ENCODE results near the gene PRDM16.

PRDM16 gene

DNA sequence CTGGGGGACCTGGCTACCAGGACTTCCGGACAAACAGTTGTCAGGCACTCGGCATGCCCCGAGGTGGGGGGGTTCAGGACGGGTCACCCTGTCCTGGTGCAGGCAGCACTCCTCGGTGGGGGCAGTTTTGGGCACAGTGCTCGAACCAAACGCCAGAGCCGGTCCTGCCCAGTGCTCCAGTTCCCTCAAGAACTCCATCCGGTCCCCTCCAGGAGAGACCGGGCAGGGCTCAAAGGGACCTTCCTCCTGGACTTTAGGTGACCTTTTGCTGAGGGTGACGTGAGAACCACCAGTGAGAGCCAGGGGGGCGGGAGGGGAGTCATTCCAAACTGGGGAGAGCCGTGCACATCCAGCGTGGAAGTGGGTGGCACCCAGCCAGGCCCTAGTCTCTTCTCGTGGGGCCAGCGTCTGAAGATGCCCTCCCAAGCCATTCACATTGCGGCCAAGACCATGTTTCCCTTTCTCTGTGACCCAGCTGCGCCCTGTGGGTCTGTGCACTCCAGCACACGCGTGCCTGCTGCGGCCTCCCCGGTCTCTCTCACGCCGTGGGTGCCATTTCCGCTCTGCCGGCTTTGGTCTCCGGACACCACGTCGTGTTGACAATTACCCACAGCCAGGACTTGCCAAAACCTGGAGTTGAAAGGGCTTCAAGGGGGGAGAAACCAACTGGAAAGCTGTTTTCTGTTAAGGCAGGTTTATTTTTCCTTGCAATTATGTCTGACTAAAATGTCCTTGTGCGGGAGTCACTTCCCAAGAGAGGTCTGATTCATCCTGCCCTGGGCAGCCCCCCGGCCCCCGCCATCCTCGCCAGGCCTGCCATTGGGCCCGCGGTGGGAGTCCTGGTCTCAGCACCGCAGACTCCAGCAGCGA lies 206.7 kb downstream of the PRDM16 start:
- Histone ChIP-seq H3K36me3 (ENCODE audit: control insufficient read depth in 2 of 2, insufficient read depth in 2 of 2, low read length in 2 of 2) (no peaks in the 10 kb centered on the region), H3K27ac (ENCODE audit: low read depth in 2 of 2, low read length in 2 of 2) (no peak overlapping the region), H3K27me3 (ENCODE audit: control insufficient read depth in 2 of 2, insufficient read depth in 2 of 2, low read length in 2 of 2) (no peaks in the 10 kb centered on the region), H3K9ac (ENCODE audit: low read depth in 1 of 2, low read length in 2 of 2) (no peak overlapping the region), H3K4me1 (ENCODE audit: control insufficient read depth in 2 of 2, insufficient read depth in 2 of 2, low read length in 2 of 2) (no peaks in the 10 kb centered on the region), H3K9me3 (ENCODE audit: control insufficient read depth in 2 of 2, low read length in 2 of 2) (no peaks in the 10 kb centered on the region), H3K4me3 (ENCODE audit: low read length in 2 of 2) (no peak overlapping the region)

DNA sequence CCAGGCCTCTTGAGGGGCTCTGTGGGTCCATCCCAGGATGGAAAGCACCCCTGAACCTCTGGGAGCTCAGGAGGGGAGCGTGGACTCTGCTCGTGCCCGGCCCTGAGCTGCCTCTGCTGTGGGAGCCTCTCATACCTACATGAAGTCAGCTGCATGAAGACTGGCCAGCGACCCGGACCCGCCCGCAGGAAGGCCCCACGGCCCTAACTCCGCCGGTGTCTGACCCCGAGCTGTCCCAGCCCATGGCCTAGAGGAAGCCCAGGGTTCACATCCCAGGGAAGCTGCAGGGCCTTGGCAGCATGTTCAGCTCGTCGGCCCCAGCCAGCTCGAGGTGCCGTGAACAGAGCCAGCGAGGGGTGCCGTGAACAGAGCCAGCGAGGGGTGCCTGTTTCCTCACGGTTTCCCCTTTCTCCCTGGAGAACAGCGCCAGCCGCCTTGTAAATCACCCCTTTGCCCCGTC lies 207.4 kb downstream of the PRDM16 start:
- Histone ChIP-seq H3K9ac (ENCODE audit: low read depth in 1 of 2, low read length in 2 of 2) (no peak overlapping the region), H3K27me3 (ENCODE audit: control insufficient read depth in 2 of 2, insufficient read depth in 2 of 2, low read length in 2 of 2) (no peaks in the 10 kb centered on the region), H3K27ac (ENCODE audit: low read depth in 2 of 2, low read length in 2 of 2) (no peak overlapping the region), H3K36me3 (ENCODE audit: control insufficient read depth in 2 of 2, insufficient read depth in 2 of 2, low read length in 2 of 2) (no peaks in the 10 kb centered on the region), H3K9me3 (ENCODE audit: control insufficient read depth in 2 of 2, low read length in 2 of 2) (no peaks in the 10 kb centered on the region), H3K4me3 (ENCODE audit: low read length in 2 of 2) (no peak overlapping the region), H3K4me1 (ENCODE audit: control insufficient read depth in 2 of 2, insufficient read depth in 2 of 2, low read length in 2 of 2) (no peaks in the 10 kb centered on the region)

DNA sequence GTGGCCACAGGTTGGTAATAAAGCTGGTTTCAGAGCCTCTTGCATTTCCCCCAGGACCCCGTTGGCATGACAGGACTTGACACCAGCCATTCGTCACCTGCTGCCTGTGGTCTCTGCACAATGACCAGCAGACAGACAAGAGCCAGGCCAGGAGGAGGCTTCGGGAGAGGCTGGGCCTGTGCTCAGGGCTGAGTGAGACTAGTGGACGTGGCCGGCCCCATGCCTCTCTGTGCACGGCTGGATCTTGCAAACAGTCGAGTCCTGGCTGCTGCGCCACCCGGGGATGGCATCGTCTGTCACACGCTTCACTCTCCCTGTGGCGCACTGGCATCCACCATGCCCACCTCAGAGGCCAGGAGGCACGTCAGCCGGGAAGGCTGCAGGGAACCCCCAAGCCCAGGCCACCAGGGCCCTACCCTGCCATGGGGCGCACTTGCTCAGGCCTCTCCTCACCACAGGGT lies 208.0 kb downstream of the PRDM16 start:
- H3K9me3 ChIP-seq (ENCODE audit: control insufficient read depth in 2 of 2, low read length in 2 of 2): no peaks in the 10 kb centered on the region
- no peak overlapping the region for H3K9ac ChIP-seq (ENCODE audit: low read depth in 1 of 2, low read length in 2 of 2)
- no peaks in the 10 kb centered on the region for H3K4me1 ChIP-seq (ENCODE audit: control insufficient read depth in 2 of 2, insufficient read depth in 2 of 2, low read length in 2 of 2)
- no peaks in the 10 kb centered on the region for H3K27me3 ChIP-seq (ENCODE audit: control insufficient read depth in 2 of 2, insufficient read depth in 2 of 2, low read length in 2 of 2)
- no peak overlapping the region for H3K27ac ChIP-seq (ENCODE audit: low read depth in 2 of 2, low read length in 2 of 2)
- H3K4me3 ChIP-seq (ENCODE audit: low read length in 2 of 2): no peak overlapping the region
- H3K36me3 ChIP-seq (ENCODE audit: control insufficient read depth in 2 of 2, insufficient read depth in 2 of 2, low read length in 2 of 2): no peaks in the 10 kb centered on the region

- Histone ChIP-seq H3K9ac (ENCODE audit: low read depth in 1 of 2, low read length in 2 of 2) (no peak overlapping the region), H3K27me3 (ENCODE audit: control insufficient read depth in 2 of 2, insufficient read depth in 2 of 2, low read length in 2 of 2) (no peaks in the 10 kb centered on the region), H3K9me3 (ENCODE audit: control insufficient read depth in 2 of 2, low read length in 2 of 2) (no peaks in the 10 kb centered on the region), H3K27ac (ENCODE audit: low read depth in 2 of 2, low read length in 2 of 2) (no peak overlapping the region), H3K4me1 (ENCODE audit: control insufficient read depth in 2 of 2, insufficient read depth in 2 of 2, low read length in 2 of 2) (no peaks in the 10 kb centered on the region), H3K4me3 (ENCODE audit: low read length in 2 of 2) (no peak overlapping the region), H3K36me3 (ENCODE audit: control insufficient read depth in 2 of 2, insufficient read depth in 2 of 2, low read length in 2 of 2) (no peaks in the 10 kb centered on the region)
Observed at GRCh38 chr1:3277623-3278022, 208.6 kb downstream of the PRDM16 start.

DNA sequence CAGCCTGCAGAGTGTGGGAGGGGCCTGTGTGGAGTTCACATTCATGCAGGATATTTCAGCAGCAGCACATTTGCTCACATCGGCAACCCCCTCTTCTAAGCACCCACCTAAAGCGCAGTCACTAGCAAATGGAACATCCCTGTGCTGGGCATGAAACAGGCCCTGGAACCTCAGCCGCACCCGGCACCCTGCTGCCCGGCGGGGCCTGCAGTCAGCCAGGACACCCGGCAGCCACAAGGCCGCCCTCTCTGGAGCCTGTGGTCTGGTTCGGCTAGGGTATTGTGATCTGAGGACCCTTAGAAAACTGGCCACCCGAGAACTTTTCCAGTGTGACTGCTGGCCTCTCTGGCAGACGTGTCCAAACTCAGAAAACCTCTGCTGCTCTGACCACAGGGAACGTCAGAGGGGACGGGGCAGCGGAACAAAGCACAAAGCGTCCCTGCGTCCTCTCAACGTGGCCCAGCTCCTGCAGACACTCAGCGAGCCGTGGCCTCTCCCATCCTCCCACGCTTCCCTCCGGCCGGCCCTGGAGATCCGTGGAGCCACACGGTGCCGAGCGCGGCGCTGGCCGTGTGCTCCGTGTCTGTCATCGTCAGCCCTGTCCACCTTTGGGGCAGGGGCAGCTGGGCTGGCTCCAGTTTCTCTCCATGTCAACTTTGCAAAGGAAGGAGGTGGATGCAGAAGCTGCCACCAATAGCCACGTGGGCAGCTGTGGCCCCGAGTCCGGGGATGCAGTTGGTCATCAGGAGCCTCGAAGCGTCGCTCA lies 209.6 kb downstream of the PRDM16 start:
- no peaks in the 10 kb centered on the region for H3K9me3 ChIP-seq (ENCODE audit: control insufficient read depth in 2 of 2, low read length in 2 of 2)
- H3K9ac ChIP-seq (ENCODE audit: low read depth in 1 of 2, low read length in 2 of 2): no peak overlapping the region
- no peak overlapping the region for H3K4me3 ChIP-seq (ENCODE audit: low read length in 2 of 2)
- no peaks in the 10 kb centered on the region for H3K4me1 ChIP-seq (ENCODE audit: control insufficient read depth in 2 of 2, insufficient read depth in 2 of 2, low read length in 2 of 2)
- H3K36me3 ChIP-seq (ENCODE audit: control insufficient read depth in 2 of 2, insufficient read depth in 2 of 2, low read length in 2 of 2): no peaks in the 10 kb centered on the region
- H3K27me3 ChIP-seq (ENCODE audit: control insufficient read depth in 2 of 2, insufficient read depth in 2 of 2, low read length in 2 of 2): no peaks in the 10 kb centered on the region
- no peak overlapping the region for H3K27ac ChIP-seq (ENCODE audit: low read depth in 2 of 2, low read length in 2 of 2)

DNA sequence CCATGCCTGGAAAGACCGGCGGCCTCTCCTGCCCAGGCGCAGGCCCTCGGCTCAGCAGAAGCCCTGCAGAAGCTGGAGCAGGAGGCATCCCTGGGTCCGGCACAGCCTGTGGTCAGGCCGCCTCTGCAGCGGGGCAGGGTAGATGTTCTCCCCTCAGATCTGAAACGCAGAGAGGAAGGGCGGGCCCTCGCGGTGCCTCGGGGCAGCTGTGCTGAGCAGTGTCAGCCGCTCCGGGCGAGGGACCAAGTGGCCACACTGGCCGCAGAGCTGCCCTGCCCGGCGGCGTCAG lies 210.1 kb downstream of the PRDM16 start:
- no peak overlapping the region for H3K27ac ChIP-seq (ENCODE audit: low read depth in 2 of 2, low read length in 2 of 2)
- no peaks in the 10 kb centered on the region for H3K4me1 ChIP-seq (ENCODE audit: control insufficient read depth in 2 of 2, insufficient read depth in 2 of 2, low read length in 2 of 2)
- no peak overlapping the region for H3K9ac ChIP-seq (ENCODE audit: low read depth in 1 of 2, low read length in 2 of 2)
- no peaks in the 10 kb centered on the region for H3K36me3 ChIP-seq (ENCODE audit: control insufficient read depth in 2 of 2, insufficient read depth in 2 of 2, low read length in 2 of 2)
- no peaks in the 10 kb centered on the region for H3K27me3 ChIP-seq (ENCODE audit: control insufficient read depth in 2 of 2, insufficient read depth in 2 of 2, low read length in 2 of 2)
- H3K4me3 ChIP-seq (ENCODE audit: low read length in 2 of 2): no peak overlapping the region
- no peaks in the 10 kb centered on the region for H3K9me3 ChIP-seq (ENCODE audit: control insufficient read depth in 2 of 2, low read length in 2 of 2)

- Histone ChIP-seq H3K27me3 (ENCODE audit: control insufficient read depth in 2 of 2, insufficient read depth in 2 of 2, low read length in 2 of 2) (no peaks in the 10 kb centered on the region), H3K4me3 (ENCODE audit: low read length in 2 of 2) (no peak overlapping the region), H3K36me3 (ENCODE audit: control insufficient read depth in 2 of 2, insufficient read depth in 2 of 2, low read length in 2 of 2) (no peaks in the 10 kb centered on the region), H3K4me1 (ENCODE audit: control insufficient read depth in 2 of 2, insufficient read depth in 2 of 2, low read length in 2 of 2) (no peaks in the 10 kb centered on the region), H3K27ac (ENCODE audit: low read depth in 2 of 2, low read length in 2 of 2) (no peak overlapping the region), H3K9ac (ENCODE audit: low read depth in 1 of 2, low read length in 2 of 2) (no peak overlapping the region), H3K9me3 (ENCODE audit: control insufficient read depth in 2 of 2, low read length in 2 of 2) (no peaks in the 10 kb centered on the region)
Observed at GRCh38 chr1:3281735-3282134, 212.7 kb downstream of the PRDM16 start.

- Histone ChIP-seq H3K27ac (ENCODE audit: low read depth in 2 of 2, low read length in 2 of 2) (no peak overlapping the region), H3K4me3 (ENCODE audit: low read length in 2 of 2) (no peak overlapping the region), H3K9ac (ENCODE audit: low read depth in 1 of 2, low read length in 2 of 2) (no peak overlapping the region), H3K27me3 (ENCODE audit: control insufficient read depth in 2 of 2, insufficient read depth in 2 of 2, low read length in 2 of 2) (no peaks in the 10 kb centered on the region), H3K9me3 (ENCODE audit: control insufficient read depth in 2 of 2, low read length in 2 of 2) (no peaks in the 10 kb centered on the region), H3K36me3 (ENCODE audit: control insufficient read depth in 2 of 2, insufficient read depth in 2 of 2, low read length in 2 of 2) (no peaks in the 10 kb centered on the region), H3K4me1 (ENCODE audit: control insufficient read depth in 2 of 2, insufficient read depth in 2 of 2, low read length in 2 of 2) (no peaks in the 10 kb centered on the region)
Observed at GRCh38 chr1:3282186-3282585, 213.2 kb downstream of the PRDM16 start.

DNA sequence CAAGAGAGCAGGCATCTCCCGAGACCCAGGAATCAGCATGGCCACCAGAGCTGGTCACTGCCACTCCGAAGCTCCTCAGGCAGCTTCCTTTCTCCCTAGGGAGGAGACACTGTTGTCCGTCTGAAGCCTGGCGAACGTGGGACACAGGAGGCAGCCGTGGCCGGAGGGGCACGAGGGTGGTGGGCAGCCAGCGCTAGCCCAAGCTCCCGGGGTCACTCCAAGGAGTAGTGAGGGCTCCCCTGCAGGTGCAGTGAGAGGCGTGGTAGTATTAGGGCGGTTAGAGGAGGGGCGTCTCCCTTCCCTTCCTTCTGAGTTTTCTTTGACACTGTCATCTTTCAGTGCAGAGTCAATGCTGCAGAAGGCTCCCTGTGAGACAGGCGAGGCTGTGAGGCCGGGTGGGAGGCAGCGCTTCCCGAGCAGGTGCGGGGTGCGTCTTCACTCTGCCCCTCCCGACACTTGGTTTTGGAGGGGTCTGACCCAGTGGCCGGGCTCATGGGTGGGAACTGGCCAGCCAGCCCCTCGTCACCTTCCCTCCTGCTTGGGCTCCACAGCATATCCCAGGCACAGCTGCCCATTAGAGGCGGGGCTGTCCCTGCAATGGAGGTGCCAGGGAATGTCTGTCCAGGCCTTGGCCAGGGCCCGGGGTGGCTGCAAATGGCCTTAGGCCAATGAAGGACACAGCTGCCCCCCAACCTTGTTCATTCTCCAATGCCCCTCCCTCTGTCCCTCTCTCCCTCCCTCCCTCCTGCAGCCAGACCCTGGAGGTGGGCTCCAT lies 213.8 kb downstream of the PRDM16 start:
- Histone ChIP-seq H3K9ac (ENCODE audit: low read depth in 1 of 2, low read length in 2 of 2) (no peak overlapping the region), H3K27me3 (ENCODE audit: control insufficient read depth in 2 of 2, insufficient read depth in 2 of 2, low read length in 2 of 2) (no peaks in the 10 kb centered on the region), H3K4me1 (ENCODE audit: control insufficient read depth in 2 of 2, insufficient read depth in 2 of 2, low read length in 2 of 2) (no peaks in the 10 kb centered on the region), H3K36me3 (ENCODE audit: control insufficient read depth in 2 of 2, insufficient read depth in 2 of 2, low read length in 2 of 2) (no peaks in the 10 kb centered on the region), H3K9me3 (ENCODE audit: control insufficient read depth in 2 of 2, low read length in 2 of 2) (no peaks in the 10 kb centered on the region), H3K4me3 (ENCODE audit: low read length in 2 of 2) (no peak overlapping the region), H3K27ac (ENCODE audit: low read depth in 2 of 2, low read length in 2 of 2) (no peak overlapping the region)

GRCh38 chr1:3283849-3284248 lies 214.8 kb downstream of the PRDM16 start:
- Histone ChIP-seq H3K4me1 (ENCODE audit: control insufficient read depth in 2 of 2, insufficient read depth in 2 of 2, low read length in 2 of 2) (no peaks in the 10 kb centered on the region), H3K27me3 (ENCODE audit: control insufficient read depth in 2 of 2, insufficient read depth in 2 of 2, low read length in 2 of 2) (no peaks in the 10 kb centered on the region)

More at GRCh38 chr1:3283849-3284248, 214.8 kb downstream of the PRDM16 start:
- Histone ChIP-seq H3K9me3 (ENCODE audit: control insufficient read depth in 2 of 2, low read length in 2 of 2) (no peaks in the 10 kb centered on the region), H3K27ac (ENCODE audit: low read depth in 2 of 2, low read length in 2 of 2) (no peak overlapping the region), H3K36me3 (ENCODE audit: control insufficient read depth in 2 of 2, insufficient read depth in 2 of 2, low read length in 2 of 2) (no peaks in the 10 kb centered on the region), H3K9ac (ENCODE audit: low read depth in 1 of 2, low read length in 2 of 2) (no peak overlapping the region), H3K4me3 (ENCODE audit: low read length in 2 of 2) (no peak overlapping the region)

Data from mucosa of rectum (tissue), 2 donors.